ENCODE results near the gene MAP2K4.
"Not testable (repeated sequence)": the region's sequence is repeated elsewhere in the genome, so short reads cannot be mapped to it uniquely, and the experiment has no call there.

The MAP2K4 gene

DNA sequence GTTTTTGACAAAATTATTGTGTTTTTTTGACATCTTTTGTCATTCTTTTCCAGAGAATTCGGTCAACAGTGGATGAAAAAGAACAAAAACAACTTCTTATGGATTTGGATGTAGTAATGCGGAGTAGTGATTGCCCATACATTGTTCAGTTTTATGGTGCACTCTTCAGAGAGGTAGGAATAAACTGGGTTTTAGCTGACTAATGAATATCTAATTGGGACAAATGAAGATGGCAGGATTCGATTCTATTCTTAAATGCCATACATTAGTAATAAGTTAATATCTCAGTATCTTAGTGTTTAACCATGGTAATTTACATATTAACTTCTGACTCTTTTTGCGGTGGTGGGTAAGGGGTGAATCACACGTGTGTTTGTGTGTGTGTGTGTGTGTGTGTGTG, 74.8 kb downstream of the MAP2K4 start:
- DNase-seq, result no peak

DNA sequence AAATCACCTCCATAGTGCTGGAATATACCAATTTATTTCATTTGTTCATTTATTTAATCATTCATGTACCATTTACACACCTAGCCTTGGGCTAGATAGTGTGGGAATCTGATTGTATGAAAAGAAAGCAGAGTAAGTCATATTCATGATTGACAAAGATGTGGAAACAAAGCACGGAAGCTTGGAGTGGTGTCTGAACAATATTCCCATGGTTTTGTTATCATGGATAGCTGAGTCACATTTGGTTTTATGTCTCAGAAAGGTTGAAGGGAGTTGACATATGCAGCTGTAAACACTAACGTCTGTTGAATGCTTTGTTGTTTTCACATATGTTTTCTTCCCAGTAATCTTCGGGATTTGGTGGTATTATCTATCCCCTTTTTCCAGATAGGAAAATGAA, 76.6 kb downstream of the MAP2K4 start:
- DNase-seq, result no peak

DNA sequence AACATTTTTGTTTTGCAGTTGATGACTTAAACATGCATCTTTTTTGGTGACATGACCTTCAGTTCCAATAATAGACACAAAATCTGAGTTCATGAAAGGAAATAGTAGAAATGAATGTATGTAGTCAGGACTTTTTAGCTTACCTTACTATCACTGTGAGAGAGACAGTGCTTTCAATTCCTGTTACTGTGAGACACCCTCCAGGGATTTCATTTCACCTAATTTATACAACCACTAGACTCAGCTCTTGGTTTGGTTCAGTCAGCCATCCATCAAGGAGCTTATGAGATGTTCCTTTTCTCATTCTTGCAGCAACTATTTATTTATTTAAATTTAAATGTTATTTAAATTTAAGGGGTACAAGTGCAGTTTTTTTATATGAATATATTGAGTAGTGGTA, 77.9 kb downstream of the MAP2K4 start:
- DNase-seq, result no peak

DNA sequence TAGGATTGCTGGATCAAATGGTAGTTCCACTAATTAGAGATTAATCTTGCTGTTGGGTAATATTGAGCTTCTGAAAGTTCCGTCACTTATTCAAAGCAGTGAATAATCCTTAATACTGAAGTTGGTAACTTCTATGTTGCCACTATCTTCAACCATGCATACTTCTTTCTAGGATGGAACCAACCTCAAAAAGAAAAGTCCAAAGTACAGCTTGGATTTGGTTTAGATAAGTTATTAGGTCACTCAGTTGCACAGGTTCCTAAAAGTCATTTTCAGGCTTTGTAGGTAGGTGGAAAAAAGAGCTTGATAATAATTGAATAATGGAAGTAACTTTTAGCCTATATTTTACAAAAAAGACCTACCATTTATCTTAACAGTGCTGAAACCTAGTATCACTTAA, 78.7 kb downstream of the MAP2K4 start:
- no peak for DNase-seq

DNA sequence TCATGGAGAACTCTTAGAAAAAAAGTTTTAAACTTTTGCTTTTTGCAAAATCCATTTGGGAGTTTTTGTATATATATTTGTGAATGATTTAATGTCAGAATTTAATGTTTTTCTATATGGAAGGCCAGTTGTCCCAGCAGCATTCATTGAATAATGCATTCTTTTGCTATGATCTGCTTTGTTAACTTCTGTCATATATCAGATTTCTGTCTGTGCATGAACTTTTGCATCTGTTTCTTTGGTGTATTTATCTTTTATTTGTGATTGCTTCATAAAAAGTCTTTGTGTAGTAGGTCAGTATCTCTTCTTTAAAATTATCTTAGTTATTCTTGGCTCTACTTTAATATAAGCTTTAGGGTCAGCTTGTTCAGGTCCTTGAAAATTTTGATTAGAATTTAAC, 84.2 kb downstream of the MAP2K4 start:
- no peak for DNase-seq

DNA sequence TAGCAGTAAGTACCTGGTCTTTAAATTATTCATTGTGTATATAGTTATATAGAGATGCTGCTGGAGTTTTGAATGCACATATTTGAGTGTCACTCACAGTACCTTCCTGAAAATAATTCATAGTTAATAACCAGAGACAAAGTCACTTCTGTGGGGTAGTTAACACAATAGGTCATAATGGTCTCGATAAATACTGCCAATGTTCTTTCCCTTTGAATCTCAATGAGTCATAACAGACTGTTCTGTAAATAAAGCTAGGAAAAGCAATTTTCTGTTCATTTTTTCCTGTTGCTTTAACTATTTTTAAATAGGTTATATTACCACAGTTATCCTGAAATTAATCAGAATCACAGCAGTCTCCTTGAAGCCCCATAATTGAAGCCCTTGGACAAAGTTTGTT, 87.2 kb downstream of the MAP2K4 start:
- no peak for DNase-seq

DNA sequence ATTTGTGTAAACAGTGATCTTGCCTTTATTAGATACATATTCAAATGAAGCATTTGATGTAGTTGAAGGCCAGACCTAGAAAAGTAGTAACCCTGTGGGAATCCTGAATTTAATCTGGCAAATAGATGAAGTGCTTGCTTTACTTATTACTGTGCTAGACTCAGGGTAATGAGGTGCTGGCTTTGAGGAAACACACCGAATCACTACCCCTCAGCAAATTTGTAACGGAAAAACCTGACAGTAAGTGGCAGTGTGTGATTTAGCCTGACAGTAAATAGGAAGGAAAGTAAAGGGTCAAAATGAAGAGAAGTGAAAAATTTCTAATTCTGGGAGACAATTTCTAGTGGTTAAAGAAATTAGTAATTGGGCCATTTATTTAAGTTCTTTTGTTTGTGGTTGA, 90.2 kb downstream of the MAP2K4 start:
- no peak for DNase-seq

DNA sequence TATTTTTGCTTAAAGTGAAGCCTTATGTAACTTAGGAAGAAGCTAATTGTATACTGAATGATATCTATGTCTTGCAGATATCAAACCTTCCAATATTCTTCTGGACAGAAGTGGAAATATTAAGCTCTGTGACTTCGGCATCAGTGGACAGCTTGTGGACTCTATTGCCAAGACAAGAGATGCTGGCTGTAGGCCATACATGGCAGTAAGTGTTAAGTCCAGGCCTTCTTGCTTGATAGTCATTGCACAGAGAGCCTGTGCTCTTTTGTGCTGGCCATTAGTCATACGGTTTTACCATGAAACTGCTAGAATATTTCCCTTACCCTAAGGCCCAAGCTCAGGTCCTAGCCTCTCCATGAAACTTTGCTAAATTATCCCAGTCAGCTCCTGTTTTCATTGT, 92.5 kb downstream of the MAP2K4 start:
- DNase-seq, result no peak

DNA sequence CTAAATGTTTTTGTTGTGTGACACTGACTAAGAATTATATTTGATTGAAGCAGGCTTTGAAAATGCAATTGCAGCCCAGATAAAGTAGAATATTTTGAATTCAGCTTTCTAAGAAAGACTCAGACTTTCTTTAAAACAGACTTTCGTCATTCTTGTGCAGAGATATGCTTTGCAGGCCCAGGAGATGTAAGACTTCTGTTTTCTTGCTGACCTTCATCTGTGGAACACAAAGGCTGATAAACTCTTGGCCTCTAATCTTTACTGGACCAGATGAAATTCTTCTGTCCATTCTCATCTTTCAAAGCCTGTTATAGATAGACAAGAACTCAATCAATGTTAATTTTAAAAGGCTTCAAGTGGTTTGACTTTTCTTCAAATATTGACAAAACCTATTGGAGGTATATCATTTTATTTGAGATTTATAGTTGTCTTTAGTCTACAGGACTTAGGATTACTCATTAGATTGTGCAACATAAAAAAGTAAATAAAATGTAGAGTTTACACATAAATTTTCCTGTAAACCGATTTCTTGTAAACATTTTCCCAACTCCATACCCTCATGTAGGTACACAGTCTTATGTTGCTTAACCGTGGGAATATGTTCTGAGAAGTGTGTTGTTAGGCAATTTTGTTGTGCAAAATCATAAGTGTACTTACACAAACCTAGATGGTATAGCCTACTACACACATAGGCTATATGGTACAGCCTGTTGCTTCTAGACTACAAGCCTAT, 94.2 kb downstream of the MAP2K4 start:
- DNase-seq, result no peak

DNA sequence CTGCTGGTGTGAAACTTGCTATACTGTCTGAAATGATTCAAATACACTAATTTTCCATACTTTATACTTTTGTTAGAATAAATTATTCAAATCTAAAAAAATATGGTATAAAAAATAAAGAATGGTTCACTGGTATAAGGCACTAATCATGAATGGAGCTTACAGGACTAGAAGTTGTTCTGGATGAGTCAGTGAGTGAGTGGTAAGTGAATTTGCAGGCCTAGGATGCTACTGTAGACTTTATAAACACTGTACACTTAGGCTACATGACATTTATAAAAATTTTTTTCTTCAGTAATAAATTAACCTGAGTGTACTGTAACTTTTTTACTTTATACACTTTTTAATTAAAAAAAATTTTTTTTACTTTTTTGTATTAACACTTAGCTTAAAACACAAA, 95.5 kb downstream of the MAP2K4 start:
- no peak for DNase-seq

DNA sequence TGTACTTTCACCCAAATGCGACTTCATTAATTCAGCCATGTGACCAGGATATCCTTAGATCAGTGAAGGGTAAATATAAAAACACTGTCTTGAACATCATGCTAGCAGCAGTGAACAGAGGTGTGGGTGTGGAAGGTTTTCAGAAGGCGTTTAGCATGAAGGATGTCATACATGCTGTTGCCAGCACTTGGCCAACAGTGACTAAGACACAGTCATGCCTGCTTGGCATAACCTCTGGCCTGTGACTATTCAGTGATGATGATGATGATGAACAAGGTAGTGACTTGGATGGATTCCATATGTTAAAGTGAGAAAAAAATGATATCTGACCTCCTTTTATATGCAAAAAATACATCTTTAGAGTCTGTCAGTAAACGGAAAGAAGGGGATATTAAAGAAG, 97.9 kb downstream of the MAP2K4 start:
- DNase-seq, result no peak

DNA sequence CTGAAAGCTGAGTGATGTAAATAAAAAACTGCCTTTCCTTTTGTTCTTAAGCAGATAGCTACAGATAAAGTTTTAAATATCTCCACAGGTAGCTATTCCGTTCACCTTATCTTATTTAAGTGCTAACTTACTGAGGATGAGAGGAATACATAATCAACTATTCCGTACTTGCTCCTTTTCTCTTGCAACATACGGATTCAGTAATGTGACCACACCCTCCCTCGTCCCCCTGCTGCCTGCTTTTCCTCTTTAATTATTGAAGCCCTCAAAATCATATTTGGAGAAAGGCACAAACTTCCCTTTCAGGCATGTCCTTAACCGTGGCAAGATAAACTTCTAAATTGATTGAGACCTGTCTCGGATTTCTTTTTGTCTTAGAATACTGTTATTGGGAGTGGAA, 101.4 kb downstream of the MAP2K4 start:
- no peak for DNase-seq

DNA sequence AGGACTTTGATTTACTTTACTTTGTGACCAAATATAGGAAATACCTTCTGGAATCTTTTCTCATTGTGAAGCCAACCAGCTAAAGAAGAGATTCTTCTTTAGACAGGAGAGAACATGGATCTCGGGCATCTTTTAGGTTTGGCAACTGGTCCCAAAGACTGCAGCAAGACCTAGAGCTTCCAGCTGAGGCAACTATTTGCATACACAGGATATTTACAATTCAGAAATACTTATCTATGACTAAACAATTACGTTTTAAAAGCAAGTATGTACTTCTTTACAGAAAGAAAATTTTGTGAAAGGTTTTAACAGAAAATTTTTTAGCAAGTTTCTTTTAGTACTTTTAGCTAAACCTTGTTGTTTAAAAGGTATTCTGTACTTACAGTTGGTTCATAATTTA, 106.5 kb downstream of the MAP2K4 start:
- no peak for DNase-seq

DNA sequence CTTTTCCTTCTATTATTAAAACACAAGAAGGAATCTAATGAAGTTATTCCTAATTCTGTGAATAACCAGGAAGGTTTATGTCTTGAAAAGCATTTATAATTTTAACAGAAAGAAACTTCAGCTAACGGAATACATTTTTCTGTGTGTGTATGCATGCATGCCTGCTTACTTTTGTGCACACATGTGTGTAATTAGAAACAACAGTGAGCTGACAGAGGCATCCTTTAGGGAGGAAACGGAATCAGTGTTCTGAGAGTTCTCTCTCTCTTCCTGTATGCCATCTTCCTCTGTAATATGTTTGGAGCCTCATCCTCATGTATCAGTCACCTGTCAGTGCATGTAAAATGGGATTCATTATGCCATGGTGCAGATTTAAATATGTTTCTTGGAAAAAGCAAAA, 107.0 kb downstream of the MAP2K4 start:
- no peak for DNase-seq

DNA sequence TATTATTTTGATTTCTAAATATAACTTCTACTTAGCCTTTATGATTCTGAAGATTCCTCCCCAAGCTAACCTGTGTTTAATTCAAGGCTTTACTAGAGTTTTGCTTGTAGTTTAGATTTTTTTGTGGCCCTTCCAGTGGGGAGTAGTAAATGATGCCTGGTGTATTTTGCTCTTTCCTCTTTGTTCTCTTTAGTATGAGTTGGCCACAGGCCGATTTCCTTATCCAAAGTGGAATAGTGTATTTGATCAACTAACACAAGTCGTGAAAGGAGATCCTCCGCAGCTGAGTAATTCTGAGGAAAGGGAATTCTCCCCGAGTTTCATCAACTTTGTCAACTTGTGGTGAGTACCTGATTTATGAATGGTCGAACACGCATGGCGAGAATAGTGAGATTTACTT, 108.3 kb downstream of the MAP2K4 start:
- no peak for DNase-seq

DNA sequence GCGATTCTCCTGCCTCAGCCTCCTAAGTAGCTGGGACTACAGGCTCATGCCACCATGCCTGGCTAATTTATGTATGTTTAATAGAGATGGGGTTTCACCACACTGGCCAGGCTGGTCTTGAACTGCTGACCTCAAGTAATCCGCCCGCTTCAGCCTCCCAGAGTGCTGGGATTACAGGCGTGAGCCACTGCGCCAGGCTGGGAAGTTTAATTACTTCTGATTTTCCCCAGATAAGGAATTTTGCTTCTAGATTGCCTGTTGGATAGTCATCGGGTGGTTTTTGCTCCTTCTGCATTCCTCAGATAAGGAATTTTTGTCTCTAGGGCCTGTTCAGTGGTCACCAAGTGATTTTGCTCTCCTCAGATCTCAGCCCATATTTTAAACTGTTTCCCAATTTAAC, 112.5 kb downstream of the MAP2K4 start:
- no peak for DNase-seq

DNA sequence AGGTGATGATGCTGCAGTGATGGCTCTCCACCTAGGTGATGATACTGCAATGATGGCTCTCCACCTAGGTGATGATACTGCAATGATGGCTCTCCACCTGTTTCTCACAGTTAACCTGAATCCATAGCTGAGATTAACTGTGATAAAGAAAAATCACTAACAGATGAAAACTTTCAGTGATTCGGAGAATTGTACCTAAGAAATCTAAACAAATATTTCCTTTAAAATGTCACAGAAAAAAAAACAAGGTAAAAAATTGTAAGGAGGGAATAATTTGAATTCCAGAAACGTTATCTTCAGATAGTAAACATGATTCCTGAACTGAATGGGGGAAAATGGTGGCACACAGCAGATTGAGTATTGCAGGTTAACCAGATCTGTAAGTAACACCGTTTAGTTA, 113.4 kb downstream of the MAP2K4 start:
- no peak for DNase-seq

DNA sequence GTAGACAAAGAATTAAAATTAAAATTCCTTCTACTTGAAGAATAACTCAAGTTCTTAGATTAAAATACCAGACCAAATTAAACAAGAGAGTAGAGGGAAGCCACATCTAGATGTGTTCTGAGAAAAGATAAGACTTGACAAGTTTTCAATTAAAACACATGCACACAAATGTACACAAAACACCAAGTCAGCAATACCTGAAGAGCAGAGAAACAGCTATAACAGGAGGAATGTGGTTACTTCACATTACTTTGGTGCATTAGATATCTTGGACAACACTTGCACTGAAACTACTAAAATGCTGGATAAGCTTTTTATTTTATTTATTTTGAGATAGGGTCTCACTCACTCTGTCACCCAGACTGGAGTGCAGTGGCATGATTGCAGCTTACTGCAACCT, 113.9 kb downstream of the MAP2K4 start:
- DNase-seq, result no peak

DNA sequence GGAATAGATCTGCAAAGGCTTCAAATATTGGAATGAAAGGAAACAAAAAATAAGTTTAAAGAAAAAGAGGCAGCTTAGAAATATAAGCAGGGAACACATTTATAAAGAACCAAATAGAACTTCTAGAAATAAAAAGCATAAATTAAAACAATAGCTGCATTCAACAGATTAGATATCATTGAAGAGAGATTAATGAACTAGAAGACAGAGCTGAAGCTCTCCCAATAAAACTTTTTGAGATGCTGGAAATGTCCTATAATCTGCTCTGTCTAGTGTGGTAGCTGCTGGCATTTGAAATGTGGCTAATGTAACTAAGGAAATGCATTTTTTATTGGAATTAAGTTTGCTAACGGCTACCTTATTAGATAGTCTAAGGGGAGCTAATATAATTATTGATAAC, 115.6 kb downstream of the MAP2K4 start:
- DNase-seq, result no peak

DNA sequence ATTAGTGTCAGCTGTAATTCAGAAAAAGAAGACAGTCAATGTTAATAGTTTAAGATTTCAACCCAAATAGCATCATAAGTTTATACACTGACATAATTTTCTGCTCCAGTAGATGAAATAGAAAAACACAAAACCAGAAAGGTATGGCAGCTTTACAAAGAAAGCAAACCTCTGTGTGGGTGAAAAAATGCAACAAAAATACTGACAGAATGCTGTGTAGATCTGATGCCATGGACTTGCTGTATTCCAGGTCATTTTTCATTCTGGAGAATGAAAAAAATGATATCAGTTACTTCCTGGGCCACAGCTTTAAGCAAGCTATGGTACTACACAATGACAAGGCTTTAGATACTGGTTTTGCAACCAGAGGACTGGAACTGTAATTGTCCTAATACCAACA, 116.0 kb downstream of the MAP2K4 start:
- DNase-seq, result no peak

DNA sequence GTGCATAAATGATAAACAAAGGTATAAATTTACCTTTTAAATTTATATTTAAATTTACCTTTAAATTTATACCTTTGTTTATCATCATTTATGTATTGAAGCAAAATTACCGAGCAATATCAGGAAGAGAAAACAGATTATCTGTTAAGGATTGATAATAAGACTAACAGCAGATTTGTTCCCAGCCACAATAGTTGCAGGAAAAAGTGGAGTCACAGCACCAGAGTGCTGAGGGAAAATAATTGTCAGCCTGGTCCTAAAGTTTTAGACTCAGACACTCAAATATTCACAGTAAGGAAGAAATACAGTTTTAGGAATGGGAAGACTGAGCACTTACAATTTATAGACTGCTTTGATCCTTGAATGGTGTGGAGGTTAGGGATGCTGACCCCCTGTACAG, 117.2 kb downstream of the MAP2K4 start:
- DNase-seq, result no peak

DNA sequence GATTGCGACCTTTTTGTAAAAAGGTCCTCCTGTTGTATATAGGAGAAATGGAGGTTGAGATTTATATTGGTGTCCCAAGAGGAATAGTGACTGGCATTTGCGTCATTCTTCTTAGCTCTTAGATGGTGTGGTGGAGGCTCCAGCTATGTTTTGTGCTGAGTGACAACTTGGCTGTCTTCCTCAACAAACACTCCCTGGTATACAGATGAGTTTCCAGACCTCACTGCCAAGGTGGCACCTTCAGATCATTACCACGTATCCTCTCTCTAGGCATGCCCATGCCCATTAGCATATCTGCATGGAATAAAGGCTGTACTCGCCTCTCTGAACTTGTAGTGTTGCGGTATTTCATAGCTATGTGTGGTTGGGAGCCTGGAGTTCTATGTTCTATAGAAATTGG, 120.0 kb downstream of the MAP2K4 start:
- no peak for DNase-seq

DNA sequence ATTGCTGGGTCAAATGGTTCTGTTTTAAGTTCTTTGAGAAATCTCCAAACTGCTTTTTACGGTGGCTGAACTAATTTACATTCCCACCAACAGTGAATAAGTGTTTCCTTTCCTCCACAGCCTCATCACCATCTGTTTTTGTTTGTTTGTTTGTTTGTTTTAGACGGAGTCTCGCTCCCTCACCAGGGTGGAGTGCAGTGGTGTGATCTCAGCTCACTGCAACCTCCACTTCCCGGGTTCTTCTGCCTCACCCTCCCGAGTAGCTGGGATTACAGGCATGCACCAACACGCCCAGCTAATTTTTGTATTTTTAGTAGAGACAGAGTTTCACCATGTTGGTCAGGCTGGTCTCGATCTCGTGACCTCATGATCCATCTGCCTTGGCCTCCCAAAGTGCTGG, 141.5 kb downstream of the MAP2K4 start:
- not testable (repeated sequence) for DNase-seq

DNA sequence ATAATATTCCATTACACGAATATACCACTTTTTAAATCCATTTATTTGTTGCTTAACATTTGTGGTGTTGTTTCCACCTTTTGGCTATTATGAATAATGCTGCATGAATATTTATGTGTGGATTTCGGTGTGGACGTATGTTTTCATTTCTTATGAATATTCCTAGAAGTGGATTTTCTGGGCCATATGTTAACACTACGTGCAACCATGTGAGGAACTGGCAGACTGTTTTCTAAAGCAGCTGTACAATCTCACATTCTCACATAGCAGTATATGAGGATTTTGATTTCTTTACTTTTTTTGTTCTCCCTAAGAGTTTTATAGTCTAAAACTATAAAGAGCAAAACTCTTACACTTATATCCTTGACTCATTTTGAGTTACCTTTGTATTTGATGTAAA, 143.4 kb downstream of the MAP2K4 start:
- no peak for DNase-seq

DNA sequence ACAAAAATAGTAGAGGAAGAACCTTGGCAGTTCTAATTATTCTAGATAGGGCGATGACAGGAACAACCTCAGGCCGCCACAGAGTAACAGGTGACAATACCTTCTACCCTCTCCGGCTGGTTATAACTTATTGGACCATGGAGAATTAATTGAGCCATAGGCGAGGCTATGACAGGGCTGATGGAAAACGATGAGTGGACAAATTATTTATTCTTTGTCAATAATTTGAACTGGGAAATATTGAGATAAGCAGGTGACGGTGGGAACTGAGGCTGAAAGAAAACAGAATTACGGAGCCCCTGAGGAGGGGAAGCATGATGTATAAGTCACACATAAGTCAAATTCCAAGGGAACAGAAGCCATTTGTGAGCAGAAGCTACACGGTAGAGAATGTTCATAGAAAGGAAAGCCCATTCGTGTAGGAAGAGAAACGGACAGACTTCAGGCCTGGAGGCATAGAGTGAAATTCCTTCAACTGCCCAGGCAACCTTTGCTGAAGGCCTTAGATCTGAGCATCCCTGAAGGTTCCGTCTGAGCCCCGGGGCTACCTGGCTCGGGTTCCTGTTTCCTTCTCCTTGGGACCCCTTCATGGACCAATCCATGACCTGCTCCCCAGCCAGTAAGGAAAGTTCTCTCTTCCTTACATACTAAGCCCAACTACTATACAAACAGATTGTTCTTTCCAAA, 158.1 kb downstream of the MAP2K4 start:
- no peak for DNase-seq
